Nephron (organoid): ENCODE data around the gene CD276.
A peak's percentile ranks its signal among the peaks of the same experiment; 100 is the strongest.

Source experiments
- H3K27ac Mint-ChIP-seq, 3 experiments: 2 replicates each; pipeline ENCODE4 v1.8.0; 2020; ENCODE audit warnings: mixed read lengths in 3 of 3, mild to moderate bottlenecking in 2 of 3, moderate library complexity in 1 of 3
- H3K27me3 Mint-ChIP-seq: 2 replicates; pipeline ENCODE4 v1.8.0; 2021; ENCODE audit warnings: low read depth, mild to moderate bottlenecking, moderate library complexity, mixed read lengths
- H3K36me3 Mint-ChIP-seq: 2 replicates; pipeline ENCODE4 v1.8.0; 2020; ENCODE audit warnings: low read depth, mixed read lengths
- H3K4me1 Mint-ChIP-seq: 2 replicates; pipeline ENCODE4 v1.8.0; 2020; ENCODE audit warnings: mixed read lengths
- H3K4me3 Mint-ChIP-seq, 3 experiments: 2 replicates each; pipeline ENCODE4 v1.8.0; 2020; ENCODE audit warnings: mild to moderate bottlenecking in 3 of 3, mixed read lengths in 3 of 3, moderate library complexity in 2 of 3
- H3K9me3 Mint-ChIP-seq: 2 replicates; pipeline ENCODE4 v1.8.0; 2020; ENCODE audit warnings: mixed read lengths
- TF ChIP-seq, protein P1 (sequence below), 3 experiments: fragments of 200-600 bp; sonication (generic); IDR thresholded peaks; one replicate each; pipeline ENCODE4 v1.5.0; 2021; ENCODE audit warnings: antibody characterized with exemption in 3 of 3; ENCODE audit not compliant: unreplicated experiment in 3 of 3

The CD276 gene

DNA sequence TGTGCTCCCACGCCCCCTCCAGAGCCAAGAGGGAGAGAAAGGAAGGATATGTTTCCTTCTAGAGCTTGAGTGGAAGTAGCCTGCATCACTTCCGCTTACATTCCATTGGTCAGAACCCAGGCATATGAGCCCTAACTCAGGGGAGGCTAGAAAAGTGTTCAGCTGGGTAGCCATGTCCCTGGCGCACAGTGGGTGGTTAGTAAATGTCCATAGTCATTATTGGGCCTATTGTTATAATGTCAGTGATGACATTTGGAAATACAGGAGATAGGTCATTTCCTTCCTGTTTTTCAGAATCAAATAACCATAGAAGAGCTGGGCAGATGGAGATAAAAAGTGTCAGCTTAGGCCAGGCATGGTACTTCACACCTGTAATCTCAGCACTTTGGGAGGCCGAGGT is 27.3 kb downstream of the CD276 start:
- peaks cover 60% of the 10 kb centered on the region for H3K36me3 Mint-ChIP-seq
- H3K4me1 Mint-ChIP-seq = no peaks in the 10 kb centered on the region
- peaks cover 3% of the 10 kb centered on the region for H3K27me3 Mint-ChIP-seq
- no peak overlapping the region for H3K4me3 Mint-ChIP-seq
- TF ChIP-seq, protein P1, sequence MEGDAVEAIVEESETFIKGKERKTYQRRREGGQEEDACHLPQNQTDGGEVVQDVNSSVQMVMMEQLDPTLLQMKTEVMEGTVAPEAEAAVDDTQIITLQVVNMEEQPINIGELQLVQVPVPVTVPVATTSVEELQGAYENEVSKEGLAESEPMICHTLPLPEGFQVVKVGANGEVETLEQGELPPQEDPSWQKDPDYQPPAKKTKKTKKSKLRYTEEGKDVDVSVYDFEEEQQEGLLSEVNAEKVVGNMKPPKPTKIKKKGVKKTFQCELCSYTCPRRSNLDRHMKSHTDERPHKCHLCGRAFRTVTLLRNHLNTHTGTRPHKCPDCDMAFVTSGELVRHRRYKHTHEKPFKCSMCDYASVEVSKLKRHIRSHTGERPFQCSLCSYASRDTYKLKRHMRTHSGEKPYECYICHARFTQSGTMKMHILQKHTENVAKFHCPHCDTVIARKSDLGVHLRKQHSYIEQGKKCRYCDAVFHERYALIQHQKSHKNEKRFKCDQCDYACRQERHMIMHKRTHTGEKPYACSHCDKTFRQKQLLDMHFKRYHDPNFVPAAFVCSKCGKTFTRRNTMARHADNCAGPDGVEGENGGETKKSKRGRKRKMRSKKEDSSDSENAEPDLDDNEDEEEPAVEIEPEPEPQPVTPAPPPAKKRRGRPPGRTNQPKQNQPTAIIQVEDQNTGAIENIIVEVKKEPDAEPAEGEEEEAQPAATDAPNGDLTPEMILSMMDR (IDR thresholded peaks at IDR 0.05; ENCODE audit: unreplicated experiment in 3 of 3) = no peak
- no peaks in the 10 kb centered on the region for H3K9me3 Mint-ChIP-seq
- H3K27ac Mint-ChIP-seq = no peak overlapping the region

DNA sequence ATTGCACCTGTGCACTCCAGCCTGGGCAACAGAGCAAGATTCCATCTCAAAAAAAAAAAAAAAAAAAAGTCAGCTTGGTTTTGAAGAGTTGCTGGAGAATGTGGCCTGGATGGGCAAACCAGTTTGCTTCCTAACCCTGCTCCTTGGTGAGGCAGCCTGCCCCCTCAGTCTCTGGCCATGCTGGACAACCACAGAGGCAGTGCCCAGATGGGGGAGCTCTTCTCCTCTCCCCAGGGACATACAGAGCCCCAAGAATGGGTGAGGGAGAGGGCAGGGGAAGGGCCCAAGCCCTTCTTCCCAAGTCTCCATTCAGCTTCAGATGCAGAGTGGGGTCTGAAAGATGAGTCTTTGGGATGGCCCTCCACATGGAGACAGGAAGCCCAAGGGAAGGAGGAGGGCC is 27.9 kb downstream of the CD276 start:
- TF ChIP-seq, protein P1 (IDR thresholded peaks at IDR 0.05; ENCODE audit: unreplicated experiment in 3 of 3) = no peak
- Mint-ChIP-seq H3K27ac (peak overlapping the region in 1 of 3 experiments; percentile 12), H3K27me3 (peaks cover 3% of the 10 kb centered on the region), H3K9me3 (no peaks in the 10 kb centered on the region), H3K4me3 (no peak overlapping the region), H3K4me1 (no peaks in the 10 kb centered on the region), H3K36me3 (peaks cover 54% of the 10 kb centered on the region)

DNA sequence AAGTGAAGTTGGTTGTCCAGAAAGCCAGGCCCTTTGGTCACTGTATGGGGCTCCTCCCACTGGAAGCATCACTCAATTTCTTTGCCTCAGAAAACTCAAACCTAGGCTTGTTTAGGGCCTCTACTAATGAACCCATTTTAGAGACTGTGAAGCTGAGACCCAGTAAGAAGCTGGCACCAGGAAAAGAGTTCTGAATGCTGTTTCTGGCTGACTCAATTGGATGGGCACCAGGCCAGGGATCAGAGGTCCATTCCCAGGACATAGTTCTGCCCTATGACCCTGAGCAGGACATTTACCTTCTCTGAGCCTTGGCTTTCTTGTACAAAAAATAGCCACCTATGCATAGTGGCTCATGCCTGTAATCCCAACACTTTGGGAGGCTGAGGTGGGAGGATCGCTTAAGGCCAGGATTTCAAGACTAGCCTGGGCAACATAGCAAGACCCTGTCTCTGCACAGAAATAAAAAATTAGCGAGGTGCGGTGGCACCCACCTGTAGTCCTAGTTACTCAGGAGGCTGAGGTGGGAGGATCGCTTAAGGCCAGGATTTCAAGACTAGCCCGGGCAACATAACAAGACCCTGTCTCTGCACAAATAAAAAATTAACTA is 30.6 kb downstream of the CD276 start:
- H3K27me3 Mint-ChIP-seq = peaks cover 3% of the 10 kb centered on the region
- H3K9me3 Mint-ChIP-seq = no peaks in the 10 kb centered on the region
- TF ChIP-seq, protein P1 (IDR thresholded peaks at IDR 0.05; ENCODE audit: unreplicated experiment in 3 of 3) = no peak
- H3K27ac Mint-ChIP-seq = no peak overlapping the region
- H3K4me3 Mint-ChIP-seq = no peak overlapping the region
- no peaks in the 10 kb centered on the region for H3K4me1 Mint-ChIP-seq
- H3K36me3 Mint-ChIP-seq = peaks cover 32% of the 10 kb centered on the region

DNA sequence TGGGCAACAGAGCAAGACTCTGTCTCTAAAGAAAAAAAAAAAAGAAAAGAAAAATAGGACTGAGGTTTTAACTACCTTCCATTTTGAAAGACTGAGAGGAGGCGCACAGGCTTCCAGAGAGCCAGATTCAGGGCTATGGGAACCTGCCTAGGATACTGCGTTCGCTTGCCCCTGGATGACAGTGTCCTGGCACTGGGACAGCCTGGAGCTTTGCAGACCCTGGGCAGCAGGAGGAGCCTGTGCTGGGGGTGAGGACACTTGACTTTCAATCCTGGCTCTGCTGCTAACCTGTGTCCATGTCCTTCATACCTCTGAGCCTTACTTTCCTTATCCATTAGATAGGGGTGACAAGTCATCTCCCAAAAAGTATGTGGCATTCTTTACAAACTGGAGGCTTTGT is 31.2 kb downstream of the CD276 start:
- no peaks in the 10 kb centered on the region for H3K4me1 Mint-ChIP-seq
- H3K27me3 Mint-ChIP-seq = peaks cover 3% of the 10 kb centered on the region
- peaks cover 32% of the 10 kb centered on the region for H3K36me3 Mint-ChIP-seq
- TF ChIP-seq, protein P1 (IDR thresholded peaks at IDR 0.05; ENCODE audit: unreplicated experiment in 3 of 3) = no peak
- H3K9me3 Mint-ChIP-seq = no peaks in the 10 kb centered on the region
- no peak overlapping the region for H3K27ac Mint-ChIP-seq
- no peak overlapping the region for H3K4me3 Mint-ChIP-seq

DNA sequence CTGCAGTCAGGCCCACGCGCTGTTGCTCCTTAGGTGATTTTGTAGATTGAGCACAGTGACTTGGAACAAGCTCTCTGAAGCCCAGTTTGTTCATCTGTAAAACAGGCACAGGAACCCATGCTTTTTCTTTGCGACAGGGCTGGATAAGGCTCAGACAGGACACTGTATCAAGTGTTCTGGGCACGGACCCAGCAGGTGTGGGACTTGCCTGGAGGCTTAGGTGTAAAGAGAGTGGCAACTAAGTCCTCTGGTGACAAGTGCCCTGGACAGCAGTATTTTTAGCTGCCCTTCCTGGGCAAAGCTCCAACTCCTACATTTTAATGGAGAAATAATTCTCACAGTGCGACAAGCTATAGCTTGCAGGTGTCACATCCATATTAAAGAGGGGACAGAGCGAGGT is 32.2 kb downstream of the CD276 start:
- Mint-ChIP-seq H3K4me1 (no peaks in the 10 kb centered on the region), H3K27me3 (peaks cover 3% of the 10 kb centered on the region), H3K27ac (no peak overlapping the region), H3K36me3 (peaks cover 26% of the 10 kb centered on the region), H3K9me3 (no peaks in the 10 kb centered on the region), H3K4me3 (no peak overlapping the region)
- TF ChIP-seq, protein P1 (IDR thresholded peaks at IDR 0.05; ENCODE audit: unreplicated experiment in 3 of 3) = no peak

DNA sequence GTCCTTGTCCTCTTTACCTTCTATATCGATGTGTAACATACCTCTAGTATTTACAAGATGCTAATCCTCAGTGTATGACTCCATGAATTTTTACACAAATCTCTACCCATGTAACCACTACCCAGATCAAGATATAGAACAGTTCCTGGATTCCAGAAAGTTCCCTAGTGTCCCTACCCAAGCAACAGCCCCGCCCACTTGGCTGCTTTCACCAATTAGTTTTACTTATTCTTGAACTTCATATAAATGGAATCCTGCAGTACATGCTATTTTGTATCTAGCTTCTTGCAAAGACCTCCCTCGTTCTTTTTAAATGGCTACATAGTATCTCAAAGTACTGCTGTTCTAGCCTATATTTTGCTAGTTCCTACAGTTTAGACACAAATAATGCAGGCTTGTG is 33.0 kb downstream of the CD276 start:
- H3K4me3 Mint-ChIP-seq = no peak overlapping the region
- peaks cover 2% of the 10 kb centered on the region for H3K27me3 Mint-ChIP-seq
- no peaks in the 10 kb centered on the region for H3K4me1 Mint-ChIP-seq
- TF ChIP-seq, protein P1 (IDR thresholded peaks at IDR 0.05; ENCODE audit: unreplicated experiment in 3 of 3) = no peak
- no peak overlapping the region for H3K27ac Mint-ChIP-seq
- H3K9me3 Mint-ChIP-seq = no peaks in the 10 kb centered on the region
- H3K36me3 Mint-ChIP-seq = peaks cover 23% of the 10 kb centered on the region
